Endodermal cell (in vitro differentiated cells): Measurements from ENCODE around the gene MFRP. TPM values are rescaled to one million over a fixed set of nuclear protein-coding genes. Genes with fewer than 3 reads are reported as not detected.

ENCODE experiments used
- DNase-seq: peaks from one replicate; pipeline ENCODE4 v3.0.0-alpha.2; 2017
- H3K27ac ChIP-seq: 2 replicates; pipeline ENCODE4 v1.5.1; 2013; ENCODE audit warnings: mild to moderate bottlenecking, low read depth, low read length, moderate library complexity
- H3K27me3 ChIP-seq: 2 replicates; pipeline ENCODE4 v1.6.1; 2013; ENCODE audit warnings: mild to moderate bottlenecking, low read length, moderate library complexity; ENCODE audit not compliant: insufficient read depth, control insufficient read depth, poor library complexity, severe bottlenecking
- H3K36me3 ChIP-seq: 2 replicates; pipeline ENCODE4 v1.7.0; 2013; ENCODE audit warnings: mild to moderate bottlenecking, low read length, moderate library complexity; ENCODE audit not compliant: control insufficient read depth, insufficient read depth
- H3K4me1 ChIP-seq: one replicate; pipeline ENCODE4 v1.7.0; 2013; ENCODE audit warnings: low read length; ENCODE audit not compliant: control insufficient read depth, insufficient read depth
- H3K4me3 ChIP-seq: 2 replicates; pipeline ENCODE4 v1.5.1; 2013; ENCODE audit warnings: mild to moderate bottlenecking, low read length, moderate library complexity
- H3K9ac ChIP-seq: 2 replicates; pipeline ENCODE4 v1.6.1; 2013; ENCODE audit warnings: mild to moderate bottlenecking, low read length, moderate library complexity; ENCODE audit not compliant: poor library complexity, severe bottlenecking; ENCODE audit errors: extremely low read depth
- H3K9me3 ChIP-seq: 2 replicates; pipeline ENCODE4 v1.6.1; 2013; ENCODE audit warnings: mild to moderate bottlenecking, low read length, moderate library complexity; ENCODE audit not compliant: control insufficient read depth
- H3K27ac Mint-ChIP-seq: 2 replicates; pipeline ENCODE4 v1.8.0; 2020; ENCODE audit warnings: mixed read lengths
- H3K27me3 Mint-ChIP-seq: 2 replicates; pipeline ENCODE4 v1.8.0; 2021; ENCODE audit warnings: mild to moderate bottlenecking, mixed read lengths; ENCODE audit not compliant: insufficient read depth
- H3K36me3 Mint-ChIP-seq: 2 replicates; pipeline ENCODE4 v1.8.0; 2020; ENCODE audit warnings: low read depth, mixed read lengths
- H3K4me1 Mint-ChIP-seq: 2 replicates; pipeline ENCODE4 v1.8.0; 2020; ENCODE audit warnings: mixed read lengths
- H3K4me3 Mint-ChIP-seq: 2 replicates; pipeline ENCODE4 v1.8.0; 2020; ENCODE audit warnings: mild to moderate bottlenecking, moderate library complexity, mixed read lengths
- H3K9me3 Mint-ChIP-seq: 2 replicates; pipeline ENCODE4 v1.8.0; 2020; ENCODE audit warnings: mild to moderate bottlenecking, mixed read lengths
- CTCF ChIP-seq: fragments of 200-600 bp; sonication (generic); conservative IDR thresholded peaks from 2 replicates; pipeline ENCODE4 v1.5.0; 2021; ENCODE audit warnings: antibody characterized with exemption, mild to moderate bottlenecking
- WGBS, 2 experiments: methylation state at CpG; one replicate each; pipeline versions ENCODE4 v1.1.5 to v1.1.7; 2013; ENCODE audit warnings: missing lambda C conversion rate in 2 of 2, mixed read lengths in 1 of 2; ENCODE audit not compliant: insufficient coverage in 1 of 2, insufficient read length in 1 of 2; 5-methylcytosine and 5-hydroxymethylcytosine counted together
- total RNA-seq, 2 donors: library from RNA; stranded (reverse); fragmentation: NEBNext Ultra II Directional in 1 of 2; extraction: Animal tissue kit (Norgen Biotek cat#: 25700) in 1 of 2; gene quantifications; 2 replicates in 1 of 2; 3 replicates in 1 of 2; pipeline ENCODE4 v1.2.1, GENCODE V29; 2021

The MFRP gene
- total RNA-seq, 2 donors from 2014 or later, result not detected

- TF ChIP-seq CTCF, result no peak
- no peaks in the 10 kb centered on the region for H3K9me3 Mint-ChIP-seq
- peak; percentile 41 for DNase-seq
- peaks cover 16% of the 10 kb centered on the region for H3K4me1 ChIP-seq
- H3K4me3 Mint-ChIP-seq, result peak overlapping the region; percentile 83
- H3K9ac ChIP-seq, result no peak overlapping the region
- H3K27me3 ChIP-seq, result peaks cover 32% of the 10 kb centered on the region
- H3K9me3 ChIP-seq, result no peaks in the 10 kb centered on the region
- H3K4me1 Mint-ChIP-seq, result peaks cover 22% of the 10 kb centered on the region
- peaks cover 5% of the 10 kb centered on the region for H3K36me3 Mint-ChIP-seq
- peaks cover 8% of the 10 kb centered on the region for H3K36me3 ChIP-seq
- H3K27ac Mint-ChIP-seq, result peak overlapping the region; percentile 79
- peak overlapping the region; percentile 60 for H3K4me3 ChIP-seq
- peak overlapping the region; percentile 65 for H3K27ac ChIP-seq
- peaks cover 30% of the 10 kb centered on the region for H3K27me3 Mint-ChIP-seq
- 89 to 98% methylated on average over 7 to 9 of the region's 9 CpGs for WGBS, 2 experiments
Observed at GRCh38 chr11:119336744-119337469, 9.6 kb downstream of the MFRP start.

GRCh38 chr11:119335655-119336543, 10.6 kb downstream of the MFRP start:
- no peak overlapping the region for H3K27ac ChIP-seq
- peaks cover 8% of the 10 kb centered on the region for H3K36me3 ChIP-seq
- Mint-ChIP-seq H3K27ac (peak overlapping the region; percentile 70), H3K36me3 (peaks cover 5% of the 10 kb centered on the region), H3K4me3 (peak overlapping the region; percentile 83), H3K9me3 (no peaks in the 10 kb centered on the region), H3K27me3 (peaks cover 20% of the 10 kb centered on the region), H3K4me1 (peaks cover 22% of the 10 kb centered on the region)
- H3K4me3 ChIP-seq, result peak overlapping the region; percentile 91
- H3K4me1 ChIP-seq, result peaks cover 16% of the 10 kb centered on the region
- 91 to 92% methylated on average over 19 to 30 of the region's 30 CpGs for WGBS, 2 experiments
- no peaks in the 10 kb centered on the region for H3K9me3 ChIP-seq
- H3K27me3 ChIP-seq, result peaks cover 22% of the 10 kb centered on the region
- DNase-seq, result peak; percentile 46
- no peak overlapping the region for H3K9ac ChIP-seq
- TF ChIP-seq CTCF, result no peak

GRCh38 chr11:119335091-119335654, 11.3 kb downstream of the MFRP start:
- DNase-seq, result peak; percentile 42
- Mint-ChIP-seq H3K4me1 (peaks cover 22% of the 10 kb centered on the region), H3K36me3 (peaks cover 5% of the 10 kb centered on the region), H3K27me3 (peaks cover 17% of the 10 kb centered on the region), H3K27ac (peak overlapping the region; percentile 99), H3K4me3 (peak overlapping the region; percentile 83), H3K9me3 (no peaks in the 10 kb centered on the region)
- no peak for TF ChIP-seq CTCF
- Histone ChIP-seq H3K9me3 (no peaks in the 10 kb centered on the region), H3K27me3 (peaks cover 15% of the 10 kb centered on the region), H3K36me3 (peaks cover 8% of the 10 kb centered on the region), H3K4me1 (peaks cover 16% of the 10 kb centered on the region), H3K4me3 (peak overlapping the region; percentile 91), H3K27ac (no peak overlapping the region), H3K9ac (peak overlapping the region; percentile 86)
- 83 to 85% methylated on average over 14 to 15 of the region's 15 CpGs for WGBS, 2 experiments
